Stimulated activated CD4-positive, alpha-beta T cell treated with anti-CD3 and anti-CD28 coated beads, Interleukin-4, amount 100 ng/mL, for 24 hours (primary cell): ENCODE results near the gene ZC3H12C.

Experiments
- DNase-seq: peaks from one replicate; pipeline ENCODE4 v3.0.0-alpha.2; 2020

The ZC3H12C gene

DNA sequence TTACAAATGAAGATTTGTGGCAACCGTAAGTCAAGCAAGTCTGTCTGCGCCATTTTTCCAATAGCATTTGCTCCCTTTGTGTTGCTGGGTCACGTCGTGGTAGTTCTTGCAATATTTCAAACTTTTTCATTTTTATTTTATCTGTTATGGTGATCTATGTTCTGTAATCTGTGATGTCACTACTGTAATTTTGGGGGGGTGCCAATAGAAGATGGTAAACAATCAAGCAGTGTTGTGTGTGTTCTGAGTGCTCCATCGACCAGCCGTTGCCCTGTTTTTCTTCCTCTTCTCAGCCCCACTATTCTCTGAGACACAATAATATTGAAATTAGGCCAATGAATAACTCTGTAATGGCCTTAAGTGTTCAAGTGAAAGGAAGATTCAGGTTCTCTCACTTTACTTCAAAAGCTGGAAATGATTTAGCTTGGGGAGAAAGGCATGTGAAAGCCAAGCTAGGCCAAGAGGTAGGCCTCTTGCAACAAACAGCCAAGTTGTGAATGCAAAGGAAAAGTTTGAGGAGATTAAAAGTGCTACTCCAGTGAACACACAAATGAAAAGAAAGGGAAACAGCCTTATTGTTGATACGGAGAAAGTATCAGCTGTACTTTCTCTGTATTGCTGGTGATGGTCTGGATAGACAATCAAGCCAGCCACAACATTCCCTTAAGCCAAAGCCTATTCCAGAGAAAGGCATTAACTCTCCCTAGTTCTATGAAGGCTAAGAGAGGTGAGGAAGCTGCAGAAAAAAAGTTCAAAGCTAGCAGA, 7.5 kb downstream of the ZC3H12C start:
- DNase-seq: no peak

DNA sequence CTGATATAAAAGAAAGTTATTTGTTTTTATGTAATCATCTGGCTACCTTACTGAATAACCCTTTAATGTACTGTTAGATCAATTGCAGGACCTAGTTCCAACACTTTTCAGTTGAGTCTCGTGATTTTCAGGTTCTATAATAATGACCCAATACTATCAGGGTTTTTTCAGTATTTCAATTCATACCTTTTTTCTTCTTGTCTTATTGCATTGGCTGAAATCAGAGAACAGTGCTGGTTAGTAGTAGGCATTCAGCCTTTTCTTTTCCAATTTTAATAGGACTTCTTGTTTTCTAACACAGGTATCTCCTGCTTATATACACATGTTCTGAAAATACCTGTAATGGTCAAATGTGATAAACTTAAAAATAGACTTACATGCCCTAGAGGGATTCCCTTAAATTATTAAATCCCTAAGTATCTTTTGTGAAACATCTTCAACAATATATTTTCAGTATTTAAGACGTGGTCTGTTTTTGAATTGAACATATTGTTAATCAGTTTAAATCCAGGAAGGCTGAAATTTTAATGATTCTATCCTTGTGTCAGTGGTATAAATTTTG, 13.6 kb downstream of the ZC3H12C start:
- DNase-seq: no peak

DNA sequence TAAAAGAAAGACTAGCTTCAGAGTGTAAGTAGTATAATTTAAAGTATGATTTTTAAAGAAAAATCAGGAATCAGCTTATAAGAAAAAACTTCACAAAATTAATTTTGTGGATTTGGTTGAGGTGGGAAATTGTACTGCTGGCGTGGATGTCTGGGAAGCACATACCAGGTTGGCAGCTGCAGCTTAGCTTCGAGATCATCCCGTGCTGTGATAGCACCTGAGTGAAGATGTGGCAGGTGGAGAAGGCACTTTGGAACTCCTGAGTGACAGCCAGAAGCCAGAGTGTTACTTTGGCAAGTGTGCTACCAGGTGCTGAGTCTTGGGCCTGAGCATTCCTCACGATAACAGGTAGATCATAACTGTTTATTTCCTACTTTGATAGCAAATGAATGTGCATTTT, 17.7 kb downstream of the ZC3H12C start:
- no peak for DNase-seq

DNA sequence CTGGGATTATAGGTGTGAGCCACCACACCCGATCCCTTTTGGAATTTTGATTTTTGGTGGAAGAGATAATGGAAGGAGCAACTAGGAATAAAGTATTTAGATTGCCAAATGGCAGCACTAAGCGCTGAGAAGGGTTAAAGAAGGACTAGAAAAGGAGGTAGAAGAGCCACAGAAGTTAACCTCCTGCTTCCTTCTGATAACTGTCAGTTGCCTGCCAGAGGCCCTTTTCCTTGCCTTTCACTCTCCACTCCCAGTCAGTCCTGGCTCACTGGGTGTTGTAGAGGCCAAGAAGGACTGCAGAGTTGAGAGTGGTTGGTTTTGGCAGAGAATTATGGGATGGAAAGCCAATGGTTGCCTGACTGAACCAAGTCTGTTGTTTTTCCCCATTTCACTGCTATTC, 19.3 kb downstream of the ZC3H12C start:
- DNase-seq: no peak

DNA sequence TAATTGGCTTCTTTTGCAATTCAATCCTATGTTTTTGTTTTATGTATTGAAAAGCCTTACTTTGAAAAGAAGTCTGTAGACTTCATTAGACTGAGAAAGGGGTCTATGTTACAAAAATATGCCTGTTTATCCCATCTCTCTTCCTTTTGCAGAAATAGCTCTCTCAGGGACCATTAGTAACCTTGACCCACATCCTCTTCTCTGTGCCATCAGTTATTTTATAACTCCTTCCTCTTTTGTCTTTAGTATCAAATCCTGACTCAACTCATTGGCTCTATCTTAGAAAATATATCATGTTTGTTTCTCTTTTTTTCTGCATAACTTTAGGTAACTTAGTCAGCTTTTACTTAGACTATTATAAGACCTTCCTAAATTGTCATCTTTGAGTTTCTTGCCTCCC, 20.3 kb downstream of the ZC3H12C start:
- no peak for DNase-seq

DNA sequence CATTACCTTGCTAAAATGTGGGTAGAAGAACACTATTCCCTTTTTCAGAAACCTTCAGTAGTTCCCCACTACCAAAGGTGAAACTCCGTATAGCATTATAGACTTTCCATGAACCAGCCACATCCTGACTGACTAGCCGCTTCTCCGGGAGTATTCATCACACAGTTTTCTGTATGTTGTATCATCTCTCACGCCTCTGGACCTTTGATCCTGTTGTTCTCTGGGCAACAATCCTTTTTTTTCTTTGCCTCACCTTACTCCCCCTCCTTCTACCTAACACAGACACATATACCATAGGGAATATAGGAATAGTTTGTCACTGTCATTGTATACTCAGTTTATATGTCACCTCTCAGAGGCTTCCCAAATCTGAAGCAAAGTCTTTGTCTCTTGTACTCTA, 20.8 kb downstream of the ZC3H12C start:
- no peak for DNase-seq

DNA sequence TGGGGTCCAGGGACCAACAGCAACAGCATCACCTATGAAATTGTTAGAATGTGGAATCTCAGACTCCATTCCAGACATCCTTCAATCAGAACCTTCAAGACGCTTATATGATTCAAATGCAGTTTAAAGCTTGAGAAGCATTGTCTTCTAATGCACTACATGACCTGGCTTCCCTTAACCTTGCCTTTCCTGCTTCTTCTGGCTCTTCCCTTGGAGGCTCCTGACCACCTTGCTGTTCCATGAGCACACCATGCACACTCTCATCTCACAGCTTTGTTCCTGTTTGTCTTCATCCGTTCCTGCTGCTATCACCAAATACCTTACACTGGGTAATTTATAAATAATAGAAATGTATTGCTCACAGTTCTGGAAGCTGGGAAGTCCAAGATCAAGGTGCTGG, 26.1 kb downstream of the ZC3H12C start:
- no peak for DNase-seq

DNA sequence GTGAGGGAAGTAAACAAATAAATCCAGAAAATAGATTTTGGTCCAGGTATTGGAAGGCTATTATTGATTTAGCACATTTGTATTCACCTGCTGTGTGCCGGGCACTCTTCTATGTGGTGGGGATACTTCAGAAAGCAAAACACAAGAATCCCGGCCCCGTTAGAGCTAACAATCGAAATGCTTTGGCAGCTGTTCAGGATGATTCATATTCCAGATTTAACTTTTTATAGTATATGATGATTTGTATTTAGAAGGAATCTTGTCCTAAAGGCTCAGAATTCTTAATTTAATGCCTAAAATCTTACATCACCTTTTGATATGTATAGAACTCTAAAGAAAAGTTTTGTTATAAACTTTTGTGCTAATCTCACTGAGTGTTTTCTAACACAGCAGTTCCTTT, 28.0 kb downstream of the ZC3H12C start:
- no peak for DNase-seq

DNA sequence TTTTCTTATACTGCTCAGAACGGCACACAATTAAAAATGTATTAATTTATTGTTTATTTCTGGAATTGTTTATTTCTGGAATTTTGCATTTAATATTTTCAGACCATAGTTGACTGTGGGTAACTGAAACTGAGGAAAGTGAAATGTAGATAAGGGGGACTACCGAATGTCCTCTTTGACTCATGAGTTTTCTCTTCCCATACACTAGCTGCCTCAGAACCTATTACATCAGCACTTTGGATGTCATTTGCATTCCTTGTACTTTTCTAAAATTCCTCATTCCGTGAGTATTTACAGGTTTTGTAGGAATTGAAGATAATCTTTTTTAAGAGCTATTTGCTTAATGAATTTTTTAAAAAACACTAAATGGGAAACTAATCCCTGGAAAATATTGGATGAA, 29.8 kb downstream of the ZC3H12C start:
- no peak for DNase-seq

DNA sequence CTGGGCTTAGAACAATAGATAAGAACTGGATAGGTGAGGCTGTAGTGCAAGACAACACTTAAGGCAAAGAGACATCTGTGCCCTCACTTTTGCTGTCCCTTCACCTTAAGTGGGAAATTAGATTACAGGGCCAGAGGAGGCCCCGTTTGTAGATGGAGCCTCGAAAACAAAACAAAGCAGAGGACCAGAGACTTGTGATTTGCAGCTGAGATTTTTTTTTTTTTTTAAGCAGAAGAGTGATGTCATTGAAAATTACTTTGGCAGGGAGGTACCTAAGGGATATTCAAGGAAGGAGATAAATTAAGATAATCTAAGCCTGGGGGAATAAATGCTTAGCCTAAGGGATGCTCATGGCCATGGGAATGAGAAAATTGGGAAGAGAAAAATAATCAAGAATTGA, 31.4 kb downstream of the ZC3H12C start:
- no peak for DNase-seq

DNA sequence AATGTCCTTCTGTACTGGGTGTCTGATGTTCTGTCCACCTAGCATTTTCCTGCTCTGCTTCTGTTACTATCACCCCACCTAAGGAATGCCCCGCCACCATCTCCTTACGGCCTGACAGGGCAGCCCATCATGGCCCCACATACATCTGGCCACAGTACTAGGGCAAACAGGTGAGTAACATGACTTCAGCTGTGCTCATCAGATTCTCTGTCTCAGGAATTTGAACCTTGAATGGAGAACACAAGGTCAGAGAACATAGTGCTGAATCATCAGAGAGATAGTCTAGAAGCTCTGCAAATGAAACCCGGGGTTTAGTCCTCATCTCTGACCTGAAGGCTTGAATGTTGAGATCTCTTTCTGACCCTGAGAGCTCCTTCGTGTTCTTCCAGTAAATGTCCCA, 32.4 kb downstream of the ZC3H12C start:
- DNase-seq: no peak

DNA sequence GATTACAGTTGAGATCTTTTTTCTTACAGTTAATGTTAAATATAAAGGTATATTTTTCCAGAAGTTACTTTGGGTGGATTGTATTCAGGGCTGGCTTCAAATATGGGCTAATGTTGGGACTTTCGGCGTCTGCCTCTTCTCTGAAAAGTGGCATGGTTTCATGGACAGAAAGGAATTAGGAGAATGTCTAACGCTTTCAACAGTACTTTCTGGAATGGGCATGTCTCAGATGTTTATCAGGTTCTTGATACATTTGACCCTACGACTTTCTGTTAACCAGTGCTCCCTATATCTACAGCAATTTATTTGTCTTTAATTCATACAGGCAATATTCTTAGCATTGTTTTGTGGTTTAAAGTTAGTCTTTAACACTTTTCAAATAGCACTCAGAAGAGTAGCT, 33.7 kb downstream of the ZC3H12C start:
- no peak for DNase-seq

DNA sequence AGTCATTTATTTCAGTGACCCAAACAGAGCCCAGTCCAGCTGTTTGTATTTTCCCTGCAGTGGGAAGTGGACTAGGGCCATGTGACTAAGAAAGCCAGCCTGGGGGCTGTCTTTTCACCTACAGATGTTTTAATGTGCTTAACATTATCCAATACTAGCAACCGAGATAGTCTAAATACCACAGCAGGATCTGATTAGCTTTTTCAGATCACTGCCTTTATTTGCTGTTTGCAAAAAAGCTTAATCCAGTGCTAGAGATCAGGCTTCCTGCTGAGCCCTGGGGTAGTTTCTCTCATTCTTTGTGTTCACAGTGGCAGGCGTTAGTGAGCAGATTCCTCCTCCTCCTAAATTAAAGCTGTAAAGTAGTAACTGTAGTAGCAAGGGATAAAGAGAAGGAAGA, 35.0 kb downstream of the ZC3H12C start:
- DNase-seq: no peak

DNA sequence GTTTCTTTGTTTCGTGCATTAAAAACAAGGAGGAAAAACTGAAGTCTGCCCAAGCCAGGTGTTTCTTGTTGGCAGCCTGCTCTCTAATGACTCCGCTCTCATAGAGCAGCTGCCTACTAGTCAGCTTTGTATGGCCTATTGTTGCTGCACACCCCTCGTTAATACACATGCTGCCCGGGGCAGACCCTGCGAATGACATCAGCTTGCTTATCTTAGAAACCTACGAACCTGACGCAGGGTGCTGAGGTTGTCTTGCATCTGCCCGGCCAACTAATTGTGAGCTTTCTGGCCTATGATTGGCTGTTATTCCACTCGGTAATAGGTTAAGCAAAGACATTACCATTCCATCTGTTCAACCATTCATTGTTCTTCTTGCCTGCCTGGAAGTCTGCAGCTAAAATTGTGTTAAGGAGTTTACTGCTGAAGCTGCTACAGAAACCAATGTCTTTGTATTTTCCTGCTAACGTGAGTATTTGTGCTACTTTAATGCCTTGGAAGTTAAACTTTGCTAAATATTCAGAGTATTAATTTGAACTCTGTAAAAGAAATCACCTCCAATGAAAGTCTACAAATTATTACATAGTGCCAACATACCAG, 37.5 kb downstream of the ZC3H12C start:
- DNase-seq: no peak

DNA sequence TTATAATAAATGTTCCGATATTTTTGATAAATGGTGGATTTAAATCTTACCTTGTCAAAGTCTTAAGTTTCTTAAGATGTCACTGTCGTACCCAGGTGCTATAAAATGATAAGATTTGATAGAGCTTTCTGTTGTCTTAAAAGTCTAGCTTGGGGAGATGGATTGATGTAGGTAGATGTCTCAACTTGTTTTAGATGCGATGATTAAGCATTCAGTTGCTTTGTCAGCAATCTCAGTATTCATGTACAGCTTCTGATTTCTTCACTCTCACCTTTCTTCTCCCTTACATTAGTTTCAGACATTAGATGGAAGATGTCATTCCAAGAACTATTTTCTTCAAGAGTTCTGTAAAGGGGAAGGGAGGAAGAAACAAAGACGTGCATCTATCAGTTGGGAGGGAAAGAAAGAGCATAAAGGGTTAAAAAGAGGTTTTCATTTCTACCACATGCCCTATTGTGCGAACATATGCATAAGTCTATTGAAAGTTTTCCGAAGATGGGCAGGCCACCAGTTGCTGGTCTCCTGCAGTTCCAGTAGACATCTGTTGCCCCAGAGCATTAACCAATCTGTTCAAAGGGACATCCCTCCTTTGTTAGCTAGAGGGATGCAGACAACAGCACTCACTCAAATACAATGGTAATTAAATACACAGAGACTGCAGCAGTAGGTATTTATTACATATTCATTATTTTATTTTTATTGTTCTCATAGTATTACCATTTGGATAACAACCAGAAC, 38.4 kb downstream of the ZC3H12C start:
- no peak for DNase-seq

DNA sequence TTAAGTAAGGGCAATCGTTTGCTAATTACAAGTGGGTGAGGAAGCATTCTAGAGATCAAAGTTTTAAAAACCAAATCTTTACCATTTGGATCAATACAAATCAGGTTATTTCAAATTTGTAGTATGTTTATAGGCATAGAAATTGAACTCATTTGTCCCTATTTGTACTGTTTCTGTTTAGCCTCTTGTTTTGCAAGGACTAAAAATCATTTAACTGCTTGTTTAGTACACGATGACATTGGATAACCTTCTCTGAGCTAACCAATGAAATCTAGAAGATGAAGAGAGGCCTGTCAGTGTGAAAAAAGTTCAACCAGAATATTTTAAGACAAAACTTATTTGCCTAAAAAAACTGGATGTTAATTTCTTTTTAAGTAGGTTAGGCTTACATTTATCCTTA, 40.0 kb downstream of the ZC3H12C start:
- DNase-seq: no peak

DNA sequence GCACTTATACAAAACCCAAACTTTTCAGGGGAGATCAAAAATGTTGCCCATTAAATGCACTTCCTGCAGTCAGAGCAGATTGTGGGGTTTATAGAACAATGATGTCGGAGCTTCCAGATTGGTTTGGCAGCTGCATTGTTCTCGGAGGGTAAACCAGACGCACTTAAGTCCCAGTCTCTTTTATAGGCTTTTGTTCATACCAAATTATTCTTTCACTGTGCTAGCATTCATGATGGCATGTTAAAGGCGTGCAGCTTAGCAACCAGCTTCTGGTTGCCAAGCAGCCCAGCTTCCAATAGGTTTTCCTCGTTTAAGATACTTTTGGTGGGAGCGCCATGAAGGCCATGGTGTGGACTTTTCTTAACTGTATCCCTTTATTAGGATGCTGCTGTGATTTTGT, 40.9 kb downstream of the ZC3H12C start:
- no peak for DNase-seq

DNA sequence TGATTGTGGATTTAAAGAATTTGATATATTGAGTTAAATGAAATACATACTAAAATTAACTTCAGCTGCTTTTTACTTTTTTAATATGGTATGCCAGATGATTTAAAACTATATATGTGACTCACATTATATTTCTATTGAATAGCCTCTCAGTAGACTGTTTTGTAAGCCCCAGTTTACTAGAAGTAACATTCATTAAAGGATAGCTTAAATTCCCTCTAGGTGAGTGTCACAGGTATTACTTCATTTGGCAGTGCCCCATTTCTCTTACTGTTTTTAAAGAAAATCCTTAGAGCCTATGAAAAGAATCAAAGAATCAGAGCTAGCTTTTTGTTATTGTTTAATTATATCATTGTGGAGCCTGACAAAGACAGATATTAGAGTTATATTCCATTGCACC, 48.6 kb downstream of the ZC3H12C start:
- DNase-seq: no peak

DNA sequence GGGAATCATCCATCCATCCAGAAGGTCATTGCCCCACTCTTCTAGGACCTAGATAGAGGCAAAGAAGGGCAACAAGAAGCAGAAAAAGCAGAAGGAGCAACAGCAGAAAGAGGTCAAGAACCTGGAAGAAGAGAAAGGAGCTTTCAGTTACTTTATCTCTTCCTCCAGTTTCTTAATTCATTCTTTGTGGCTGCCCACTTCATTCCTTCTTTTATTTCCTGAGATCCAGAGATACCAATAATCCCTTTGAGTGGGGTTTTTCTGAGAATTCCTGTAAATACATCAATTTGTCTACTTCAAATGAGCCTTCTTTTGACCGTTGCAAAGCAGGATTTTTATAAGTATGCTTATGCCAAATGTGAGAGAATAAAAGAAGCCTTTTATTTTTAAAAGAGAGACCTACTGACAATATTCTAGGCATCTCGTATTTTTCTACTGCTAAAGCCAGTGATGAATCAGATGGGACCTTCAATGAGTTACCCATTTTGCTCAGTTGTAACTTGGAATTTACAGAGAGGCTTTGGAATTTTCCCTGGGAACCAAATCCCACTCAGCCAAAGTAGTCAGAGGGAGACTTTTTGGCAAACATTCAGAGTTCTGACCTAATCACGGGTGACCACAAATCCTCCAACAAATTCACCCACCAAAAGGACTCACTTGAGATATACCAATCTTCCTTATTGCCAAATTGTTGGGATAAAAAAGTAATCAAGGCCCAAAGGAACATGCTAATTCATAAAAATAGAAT, 54.9 kb downstream of the ZC3H12C start:
- no peak for DNase-seq

DNA sequence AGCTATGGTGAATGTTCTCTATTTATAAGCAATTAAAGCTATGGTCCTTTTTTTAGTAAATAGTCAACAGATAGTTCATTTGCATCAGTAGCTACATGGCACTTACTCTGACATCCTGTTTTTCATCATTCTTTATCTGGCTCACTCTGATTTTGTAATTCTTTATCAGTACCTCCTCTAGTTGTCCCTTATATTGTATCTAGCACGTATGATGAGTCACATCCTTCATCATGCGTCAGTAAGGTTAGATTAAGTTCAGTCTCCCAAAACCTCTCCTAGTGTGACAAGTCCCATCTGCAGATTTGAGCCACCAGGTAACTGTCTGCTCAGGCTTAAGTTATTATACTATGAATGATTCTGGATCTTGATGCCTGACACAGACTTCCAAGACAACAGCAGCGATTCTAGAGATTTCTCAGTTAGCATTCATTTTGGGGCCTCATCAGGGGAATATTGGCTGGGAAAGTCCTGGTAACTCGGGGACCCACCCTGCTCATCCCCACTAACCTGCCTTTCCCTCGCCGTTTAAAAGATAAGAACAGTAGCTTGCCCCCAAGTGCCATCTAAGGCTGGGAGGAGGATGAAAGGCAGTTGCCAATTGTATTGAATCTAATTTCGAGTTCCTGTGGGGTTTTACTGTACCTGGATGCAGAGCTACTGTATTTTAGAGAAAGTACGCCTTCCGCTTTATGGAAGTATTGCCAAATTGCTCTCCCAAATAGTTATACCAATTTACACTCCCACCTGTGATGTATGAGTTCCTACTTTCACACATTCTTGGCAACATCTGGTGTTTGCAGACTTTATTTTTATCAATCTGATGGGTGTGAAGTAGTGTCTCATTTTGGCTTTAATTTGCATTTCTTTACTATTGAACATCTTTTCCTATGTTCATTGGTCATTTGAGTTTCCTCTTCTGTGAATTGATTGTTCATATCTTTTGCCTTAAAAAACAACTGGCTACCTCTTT, 55.9 kb downstream of the ZC3H12C start:
- no peak for DNase-seq

DNA sequence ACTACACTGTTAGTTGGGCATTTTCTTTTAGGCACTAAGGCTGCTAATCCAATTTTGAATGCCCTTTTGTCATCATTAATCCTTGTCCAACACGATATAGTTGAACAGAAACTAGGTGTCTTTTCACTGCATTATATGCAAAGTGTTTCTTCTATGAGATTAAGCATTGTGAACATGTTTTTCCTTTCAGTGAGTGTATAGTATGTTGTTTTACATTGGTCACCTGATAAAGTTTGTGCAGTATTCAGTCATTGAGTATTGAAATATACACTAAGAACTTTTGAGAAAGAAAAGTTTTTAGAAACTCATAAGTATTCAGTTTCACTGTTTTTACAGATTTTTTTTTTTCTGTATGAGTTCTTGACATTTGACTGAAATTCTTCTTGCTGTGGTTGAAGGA, 59.0 kb downstream of the ZC3H12C start:
- no peak for DNase-seq

DNA sequence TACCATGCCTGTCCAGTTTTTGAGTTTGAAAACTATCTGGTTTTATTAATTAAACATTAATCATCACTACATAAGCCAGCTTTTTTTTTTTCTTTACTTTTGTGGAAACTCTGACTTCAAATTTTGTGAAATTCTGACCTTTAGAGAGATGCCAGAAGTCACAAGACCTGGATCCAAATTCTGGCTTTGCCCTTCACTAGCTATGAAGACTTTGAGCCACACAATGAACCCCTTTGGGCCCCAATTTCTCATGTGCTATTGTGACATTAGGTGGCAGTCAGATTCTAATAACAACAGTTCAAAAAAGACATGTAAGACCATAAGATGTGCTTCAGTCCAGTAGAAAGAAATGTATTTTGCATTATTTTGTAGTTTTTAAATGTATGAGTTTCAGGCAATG, 60.3 kb downstream of the ZC3H12C start:
- no peak for DNase-seq
